Cardiac fibroblast (primary cell): Measurements from ENCODE around the gene CPZ.

Experiments used
- DNase-seq, 2 donors: peaks; one replicate each; pipeline versions ENCODE4 v3.0.0 to v3.0.0-alpha.2; 2010; ENCODE audit warnings: low read depth in 2 of 2
- H3K4me3 ChIP-seq, 2 donors: replicated peaks in 1 of 2; 1 replicate in 1 of 2; 2 replicates in 1 of 2; pipeline ENCODE4 v1.5.1; 2011; ENCODE audit warnings: low read depth in 2 of 2, low read length in 2 of 2, mild to moderate bottlenecking in 2 of 2, moderate library complexity in 1 of 2
- TF ChIP-seq, protein P1 (sequence below): IDR thresholded peaks from one replicate; pipeline ENCODE4 v1.5.1; 2011; ENCODE audit warnings: low read depth, mild to moderate bottlenecking, low read length, inconsistent platforms

CPZ gene

DNA sequence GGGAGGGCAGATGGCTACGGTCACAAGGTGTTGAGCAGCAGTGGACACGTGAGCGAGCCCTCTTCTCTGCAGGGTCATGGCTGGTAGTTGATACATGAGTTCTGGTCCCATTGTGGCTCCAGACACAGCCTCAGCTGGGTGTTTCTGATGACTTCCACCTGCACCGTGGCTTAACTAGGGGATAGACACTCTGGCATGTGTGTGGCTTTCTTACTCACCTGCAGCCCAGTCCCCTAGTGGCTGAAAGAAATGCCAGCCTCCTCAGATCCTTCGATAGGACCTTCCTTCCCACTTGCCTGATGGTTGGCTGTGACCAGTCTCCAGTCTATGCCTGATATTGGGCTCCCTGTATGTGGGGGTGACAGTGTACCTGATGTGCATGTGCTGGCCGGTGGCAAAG is 7.4 kb upstream of the CPZ start:
- TF ChIP-seq, protein P1, sequence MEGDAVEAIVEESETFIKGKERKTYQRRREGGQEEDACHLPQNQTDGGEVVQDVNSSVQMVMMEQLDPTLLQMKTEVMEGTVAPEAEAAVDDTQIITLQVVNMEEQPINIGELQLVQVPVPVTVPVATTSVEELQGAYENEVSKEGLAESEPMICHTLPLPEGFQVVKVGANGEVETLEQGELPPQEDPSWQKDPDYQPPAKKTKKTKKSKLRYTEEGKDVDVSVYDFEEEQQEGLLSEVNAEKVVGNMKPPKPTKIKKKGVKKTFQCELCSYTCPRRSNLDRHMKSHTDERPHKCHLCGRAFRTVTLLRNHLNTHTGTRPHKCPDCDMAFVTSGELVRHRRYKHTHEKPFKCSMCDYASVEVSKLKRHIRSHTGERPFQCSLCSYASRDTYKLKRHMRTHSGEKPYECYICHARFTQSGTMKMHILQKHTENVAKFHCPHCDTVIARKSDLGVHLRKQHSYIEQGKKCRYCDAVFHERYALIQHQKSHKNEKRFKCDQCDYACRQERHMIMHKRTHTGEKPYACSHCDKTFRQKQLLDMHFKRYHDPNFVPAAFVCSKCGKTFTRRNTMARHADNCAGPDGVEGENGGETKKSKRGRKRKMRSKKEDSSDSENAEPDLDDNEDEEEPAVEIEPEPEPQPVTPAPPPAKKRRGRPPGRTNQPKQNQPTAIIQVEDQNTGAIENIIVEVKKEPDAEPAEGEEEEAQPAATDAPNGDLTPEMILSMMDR = no peak
- no peak for DNase-seq
- no peak overlapping the region for H3K4me3 ChIP-seq

DNA sequence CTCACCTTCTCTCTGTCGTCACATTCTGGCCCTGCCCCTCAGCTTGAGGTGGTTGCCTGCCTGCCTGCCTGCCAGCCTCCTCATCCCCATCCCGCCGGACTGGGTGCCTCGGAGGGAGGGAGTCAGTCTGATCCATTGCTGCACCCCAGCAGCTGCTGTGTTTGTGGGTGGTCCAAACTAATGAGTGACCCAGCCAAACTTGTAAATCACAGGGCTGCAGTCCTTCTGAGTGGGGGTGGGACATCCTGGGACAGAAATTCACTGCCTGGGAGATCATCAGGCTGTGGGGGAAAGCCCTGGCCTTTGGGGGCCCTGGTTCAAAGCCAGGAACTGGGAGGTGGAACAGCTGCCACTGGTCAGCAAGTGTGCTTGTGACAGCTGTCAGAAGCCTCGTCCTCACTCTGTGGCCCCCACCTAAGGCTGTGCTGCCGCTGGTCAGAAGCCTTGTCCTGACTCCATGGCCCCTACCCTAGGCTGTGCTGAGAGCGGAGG is 6.8 kb upstream of the CPZ start:
- H3K4me3 ChIP-seq = no peak overlapping the region
- no peak for DNase-seq
- TF ChIP-seq, protein P1 = no peak

DNA sequence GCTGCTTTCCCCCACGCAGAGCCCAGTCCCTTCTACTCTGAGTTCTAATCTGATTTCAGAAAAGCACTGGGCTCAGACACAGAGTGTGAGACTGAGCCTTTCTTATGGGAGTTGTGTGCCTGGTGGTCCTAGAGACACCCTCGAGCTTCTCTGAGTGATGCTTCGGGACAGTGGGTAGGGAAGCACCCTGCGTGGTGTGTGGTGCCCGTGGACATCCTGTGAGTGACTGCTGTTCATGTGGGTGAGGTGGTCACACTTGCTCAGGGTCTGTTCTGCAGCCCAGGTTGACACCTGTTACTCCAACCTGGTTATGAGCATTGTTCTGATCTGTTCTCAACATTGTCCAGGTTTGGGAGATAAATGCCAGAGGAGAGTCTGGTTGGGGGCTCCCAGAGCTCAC is 6.3 kb upstream of the CPZ start:
- DNase-seq = no peak
- no peak overlapping the region for H3K4me3 ChIP-seq
- TF ChIP-seq, protein P1 = no peak

DNA sequence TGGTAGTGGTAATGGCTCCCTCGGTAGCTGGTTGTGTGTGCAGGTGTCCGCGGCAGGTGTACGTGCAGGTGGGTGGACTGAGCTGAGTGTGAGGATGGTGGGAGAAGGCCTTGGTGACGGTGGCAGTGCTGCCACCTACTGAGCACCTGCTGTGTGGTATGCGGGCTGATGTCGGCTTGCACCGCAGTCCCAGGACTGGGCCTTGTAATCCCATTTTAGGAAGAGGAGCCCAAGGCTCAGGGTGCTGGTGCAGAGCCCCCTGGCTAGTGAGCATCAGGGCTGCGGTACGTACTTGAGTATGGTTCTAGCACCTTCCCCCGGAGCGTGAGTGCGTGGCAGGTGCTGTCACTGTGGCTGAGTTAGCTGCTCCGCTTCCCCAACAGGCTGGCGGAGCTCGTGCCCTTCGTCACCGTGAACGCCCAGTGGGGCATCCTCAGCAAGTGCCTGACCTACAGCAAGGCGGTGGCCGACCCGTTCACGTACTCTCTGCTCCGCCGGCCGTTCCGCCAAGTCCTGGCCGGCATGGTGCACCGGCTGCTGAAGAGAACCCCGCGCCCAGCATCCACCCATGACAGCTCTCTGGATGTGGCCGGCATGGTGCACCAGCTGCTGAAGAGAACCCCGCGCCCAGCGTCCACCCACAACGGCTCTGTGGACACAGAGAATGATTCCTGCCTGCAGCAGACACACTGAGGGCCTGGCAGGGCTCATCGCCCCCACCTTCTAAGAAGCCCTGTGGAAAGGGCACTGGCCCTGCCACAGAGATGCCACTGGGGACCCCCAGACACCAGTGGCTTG is 5.7 kb upstream of the CPZ start:
- H3K4me3 ChIP-seq = no peak overlapping the region
- no peak for DNase-seq
- TF ChIP-seq, protein P1 = no peak

DNA sequence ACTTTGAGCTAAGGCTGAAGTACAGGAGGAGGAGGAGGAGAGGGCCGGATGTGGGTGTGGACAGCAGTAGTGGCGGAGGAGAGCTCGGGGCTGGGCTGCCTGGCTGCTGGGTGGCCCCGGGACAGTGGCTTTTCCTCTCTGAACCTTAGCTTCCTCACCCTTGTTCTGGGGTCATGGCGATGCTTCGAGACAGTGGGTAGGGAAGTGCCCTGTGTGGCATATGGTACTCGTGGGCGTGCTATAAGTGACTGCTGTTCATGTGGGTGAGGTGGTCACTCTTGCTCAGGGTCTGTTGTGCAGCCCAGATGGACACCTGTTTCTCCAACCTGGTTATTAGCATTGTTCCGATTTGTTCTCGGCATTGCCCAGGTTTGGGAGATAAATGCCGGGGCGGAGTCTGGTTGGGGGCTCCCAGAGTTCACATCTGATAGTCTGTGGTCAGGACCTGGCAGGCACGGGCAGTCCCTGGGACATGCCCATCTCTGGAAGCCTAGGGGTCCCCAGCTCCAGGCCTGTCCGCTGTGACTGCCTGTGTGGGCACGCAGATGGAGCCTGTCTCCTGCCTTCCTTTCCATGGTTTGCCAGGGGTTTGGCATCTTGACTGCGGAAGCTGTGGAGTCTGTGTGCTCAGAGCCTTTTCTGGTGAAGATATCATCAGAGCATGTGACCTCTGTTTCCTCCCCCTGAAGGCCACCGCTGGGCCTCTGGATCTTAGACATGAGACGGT is 4.9 kb upstream of the CPZ start:
- H3K4me3 ChIP-seq = no peak overlapping the region
- TF ChIP-seq, protein P1 = no peak
- DNase-seq = no peak

DNA sequence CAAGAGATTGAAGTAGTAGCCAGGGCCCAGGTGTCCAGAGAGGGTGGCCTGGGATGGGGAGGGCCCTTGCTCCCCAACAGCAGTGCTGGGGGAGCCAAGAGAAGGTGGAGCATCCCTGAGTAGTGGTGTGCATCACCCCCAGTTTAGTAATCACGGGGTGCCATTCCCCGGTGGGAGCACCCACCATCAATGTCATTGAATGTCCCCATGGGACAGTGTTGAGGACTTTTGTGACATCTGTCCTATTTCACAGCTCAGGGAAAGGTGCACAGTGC is 4.4 kb upstream of the CPZ start:
- no peak for DNase-seq
- no peak overlapping the region for H3K4me3 ChIP-seq
- TF ChIP-seq, protein P1 = no peak

DNA sequence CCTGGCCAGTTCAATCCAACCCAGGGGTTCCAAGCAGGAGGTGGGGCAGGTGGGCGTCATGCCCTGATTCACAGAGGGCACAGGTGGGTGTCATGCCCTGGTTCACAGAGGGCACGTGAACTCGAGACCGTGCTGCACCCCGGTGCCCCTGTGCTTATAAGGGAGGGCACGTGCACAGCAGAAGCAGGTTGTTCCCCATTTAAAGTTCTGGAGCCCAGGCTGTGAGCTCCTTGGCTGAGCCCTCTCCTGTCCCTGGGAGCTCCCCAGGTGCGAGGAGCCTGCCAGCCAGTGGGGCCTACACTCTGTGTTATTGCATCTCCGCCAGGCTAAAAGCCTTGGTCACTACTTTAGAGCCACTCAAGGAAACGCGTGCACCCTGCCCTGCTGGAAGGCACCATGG is 3.2 kb upstream of the CPZ start:
- H3K4me3 ChIP-seq = no peak overlapping the region
- TF ChIP-seq, protein P1 = no peak
- no peak for DNase-seq
